ENCODE measurements around the gene CDH1. TPM values are rescaled to one million over a fixed set of nuclear protein-coding genes. Genes with fewer than 3 reads are reported as not detected.

The CDH1 gene
- total RNA-seq, 1 donor: under 0.01 TPM

DNA sequence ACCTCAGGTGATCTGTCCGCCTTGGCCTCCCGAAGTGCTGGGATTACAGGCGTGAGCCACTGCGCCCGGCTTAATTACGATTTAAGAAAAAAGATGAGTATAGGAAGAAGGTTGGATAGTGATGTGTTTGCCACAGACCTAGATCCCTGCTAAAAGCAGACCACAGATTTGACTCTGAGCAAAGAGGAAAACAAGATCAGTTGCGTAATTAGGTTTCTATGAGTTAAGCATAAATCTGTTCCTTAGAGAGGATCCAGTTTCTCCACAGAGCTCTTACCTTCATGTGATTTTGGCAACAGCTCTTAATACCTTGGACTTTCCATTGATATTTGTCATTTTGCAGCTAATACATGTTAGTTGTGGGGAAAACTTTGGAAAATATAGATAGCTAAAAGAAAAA is 31.1 kb downstream of the CDH1 start:
- H3K4me3 ChIP-seq (ENCODE audit: low read depth, low read length): no peak overlapping the region
- DNase-seq (ENCODE audit: low read depth): no peak
- TF ChIP-seq CTCF (IDR thresholded peaks at IDR 0.05; ENCODE audit: insufficient read depth, low read depth, low read length): no peak

DNA sequence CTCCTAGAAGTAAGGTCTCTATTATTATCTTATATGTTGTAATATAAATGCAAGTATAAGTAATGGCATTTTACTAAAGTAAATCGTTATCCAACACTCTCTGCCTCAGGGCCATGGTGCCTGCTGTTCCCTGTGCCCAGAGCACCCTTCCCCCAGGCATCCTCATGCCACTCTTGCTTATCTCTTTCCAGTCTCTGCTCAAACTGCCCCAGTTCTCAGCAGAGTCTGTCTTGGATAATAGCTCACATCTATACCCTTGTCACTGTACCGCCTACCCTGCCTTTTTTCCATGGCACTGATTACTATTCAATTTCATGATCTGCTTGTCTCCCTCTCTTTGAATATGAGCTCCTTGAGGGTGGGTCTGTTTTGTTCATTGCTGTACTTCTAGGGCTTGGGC is 31.7 kb downstream of the CDH1 start:
- no peak for DNase-seq (ENCODE audit: low read depth)
- H3K4me3 ChIP-seq (ENCODE audit: low read depth, low read length): no peak overlapping the region
- no peak for TF ChIP-seq CTCF (IDR thresholded peaks at IDR 0.05; ENCODE audit: insufficient read depth, low read depth, low read length)

- no peak for TF ChIP-seq CTCF (IDR thresholded peaks at IDR 0.05; ENCODE audit: insufficient read depth, low read depth, low read length)
- H3K4me3 ChIP-seq (ENCODE audit: low read depth, low read length): no peak overlapping the region
- no peak for DNase-seq (ENCODE audit: low read depth)
Observed at GRCh38 chr16:68770671-68771070, 33.6 kb downstream of the CDH1 start.

DNA sequence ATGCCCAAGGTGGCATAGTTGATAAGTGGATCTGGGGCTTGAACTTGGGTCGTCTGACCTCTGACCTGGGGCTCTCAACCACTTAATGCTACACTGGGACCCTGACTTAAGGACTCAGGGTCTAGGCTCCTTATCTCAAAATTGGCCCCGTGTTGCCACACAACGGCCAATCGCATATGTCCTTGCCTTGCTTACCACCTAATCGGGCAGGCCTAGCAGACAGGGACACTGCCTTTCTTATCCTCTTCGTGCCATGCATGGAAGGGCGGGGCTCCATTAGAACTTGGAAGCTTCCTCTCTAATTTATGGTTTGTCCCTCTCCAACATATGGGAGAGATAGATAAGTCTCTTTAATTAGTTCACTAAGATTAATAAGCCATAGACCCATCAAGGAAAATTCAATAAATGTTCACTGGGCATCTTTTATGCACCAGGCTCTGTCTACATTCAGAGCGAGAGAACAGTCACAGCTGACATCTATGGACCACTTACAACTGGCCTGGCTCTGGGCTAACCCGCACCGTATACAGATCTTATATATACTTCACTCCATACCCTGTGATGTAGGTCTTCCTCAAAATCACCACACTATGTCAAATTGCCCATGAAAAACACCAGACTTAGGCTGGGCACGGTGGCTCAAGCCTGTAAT is 35.1 kb downstream of the CDH1 start:
- no peak overlapping the region for H3K4me3 ChIP-seq (ENCODE audit: low read depth, low read length)
- DNase-seq (ENCODE audit: low read depth): no peak
- no peak for TF ChIP-seq CTCF (IDR thresholded peaks at IDR 0.05; ENCODE audit: insufficient read depth, low read depth, low read length)

- TF ChIP-seq CTCF (IDR thresholded peaks at IDR 0.05; ENCODE audit: insufficient read depth, low read depth, low read length): no peak
- no peak overlapping the region for H3K4me3 ChIP-seq (ENCODE audit: low read depth, low read length)
- DNase-seq (ENCODE audit: low read depth): no peak
Observed at GRCh38 chr16:68772871-68773270, 35.8 kb downstream of the CDH1 start.

GRCh38 chr16:68774982-68775634 is 38.0 kb downstream of the CDH1 start:
- TF ChIP-seq CTCF (IDR thresholded peaks at IDR 0.05; ENCODE audit: insufficient read depth, low read depth, low read length): no peak
- no peak overlapping the region for H3K4me3 ChIP-seq (ENCODE audit: low read depth, low read length)
- no peak for DNase-seq (ENCODE audit: low read depth)

Data from fibroblast of villous mesenchyme (primary cell).